GM19467 (cell line): ENCODE data around the gene RFX7.

Experiments used
- ATAC-seq: cut with Tn5 transposase; IDR thresholded peaks from one replicate; pipeline ENCODE4 v1.9.1; 2021; ENCODE audit warnings: mild to moderate bottlenecking, moderate library complexity; ENCODE audit not compliant: unreplicated experiment

The RFX7 gene

DNA sequence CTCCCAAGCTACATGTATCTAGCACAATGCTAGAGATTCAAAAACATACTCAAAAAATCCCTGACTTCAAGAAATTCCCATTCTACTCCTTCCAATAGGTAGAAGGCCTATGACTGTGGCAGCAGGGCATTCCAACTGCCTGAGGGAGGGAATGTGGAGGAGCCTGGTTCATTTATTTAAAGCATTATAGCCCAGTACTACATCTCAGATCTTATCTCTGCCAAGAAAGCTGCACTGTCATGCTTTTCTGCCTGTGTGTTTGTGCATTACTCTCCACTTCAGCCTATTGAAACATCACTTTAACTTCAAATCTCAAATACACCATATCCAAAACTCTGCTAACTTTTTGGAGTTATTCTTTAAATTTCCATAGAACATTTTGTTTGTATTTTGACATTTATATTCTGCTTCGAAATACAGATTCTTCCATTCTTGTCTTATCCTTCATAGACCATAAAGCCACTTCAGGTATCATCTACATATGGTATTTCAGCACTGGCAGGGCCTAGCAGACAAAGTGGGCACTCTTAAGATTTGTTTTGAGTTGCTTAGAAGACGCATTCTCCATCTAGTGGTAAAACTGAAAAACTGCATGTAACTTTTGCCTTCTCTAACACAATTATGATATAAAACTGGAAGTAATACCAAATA is 191.2 kb downstream of the RFX7 start:
- ATAC-seq = peak; percentile 81

DNA sequence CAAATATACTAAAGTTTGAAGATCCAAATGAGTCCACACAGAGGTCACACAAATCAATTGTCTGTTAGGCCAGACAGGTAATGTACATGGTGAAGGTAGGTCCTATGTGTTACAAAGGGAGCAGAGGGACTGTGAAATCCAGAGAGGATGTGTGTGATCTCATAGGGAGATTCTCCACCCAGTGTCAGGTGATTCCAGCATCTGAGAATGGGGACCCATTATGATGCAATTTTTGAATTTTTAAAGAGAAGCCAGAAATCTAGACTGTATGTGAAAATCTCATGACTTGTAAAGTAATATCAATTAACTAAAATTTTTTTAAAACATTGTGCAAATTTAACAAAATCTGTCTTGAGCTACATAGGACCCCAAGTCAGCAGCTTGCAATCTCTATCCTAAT is 192.0 kb downstream of the RFX7 start:
- no peak for ATAC-seq

DNA sequence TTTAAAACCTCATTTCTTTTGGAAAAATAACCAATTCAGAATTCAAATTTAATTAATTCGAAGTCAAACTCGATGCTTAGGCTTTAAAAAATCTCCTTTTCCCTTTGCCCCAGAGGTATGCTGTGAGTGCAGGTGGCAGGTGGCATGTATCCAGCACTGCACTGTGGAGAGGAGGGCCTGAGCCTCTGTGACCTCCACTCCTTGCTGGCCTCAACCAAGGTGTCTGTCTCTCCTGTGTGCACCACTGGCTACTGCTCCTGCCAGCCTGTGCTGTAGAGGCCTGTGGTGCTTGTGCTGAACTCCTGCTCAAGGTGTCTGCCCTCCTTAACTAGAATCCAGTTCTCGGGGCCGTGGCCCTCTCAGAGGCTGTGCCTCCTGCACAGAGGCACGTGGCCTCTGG is 194.1 kb downstream of the RFX7 start:
- no peak for ATAC-seq

- ATAC-seq = no peak
Observed at GRCh38 chr15:56047354-56047753, 196.3 kb downstream of the RFX7 start.

DNA sequence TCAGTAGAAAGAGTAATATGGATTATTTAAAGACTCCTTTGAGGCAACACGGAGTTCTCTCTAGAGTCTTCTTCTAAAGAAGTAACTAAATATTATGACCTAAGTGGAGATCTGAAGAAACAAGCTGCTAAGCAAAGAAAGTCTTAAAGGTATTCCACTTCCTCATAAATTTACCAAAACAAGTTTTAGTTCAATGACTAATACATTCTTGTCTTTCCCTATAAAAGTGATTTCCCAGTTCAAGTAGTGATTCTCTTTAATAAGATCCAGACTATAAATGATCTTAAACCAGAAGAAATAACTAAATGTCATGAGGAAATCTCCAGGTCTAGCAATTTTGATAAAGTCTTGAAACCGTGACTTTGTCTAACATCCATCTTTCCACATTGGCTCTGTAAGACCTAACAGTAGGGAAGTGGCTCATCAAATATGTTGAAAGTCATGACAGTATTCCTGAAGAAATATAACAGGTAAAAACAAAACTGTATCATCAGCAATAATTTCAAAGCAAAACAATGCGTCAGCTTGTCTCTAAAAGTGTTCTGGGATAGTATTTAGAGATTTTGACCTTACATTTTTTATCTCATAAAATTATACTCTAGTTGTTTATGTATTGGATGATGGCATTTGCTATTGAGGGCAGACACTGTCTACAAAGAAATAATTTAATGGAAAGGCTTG is 198.5 kb downstream of the RFX7 start:
- ATAC-seq = no peak

- no peak for ATAC-seq
Observed at GRCh38 chr15:56042982-56043980, 200.4 kb downstream of the RFX7 start.

- ATAC-seq = no peak
Observed at GRCh38 chr15:56042498-56042897, 201.2 kb downstream of the RFX7 start.

GRCh38 chr15:56042031-56042430 is 201.6 kb downstream of the RFX7 start:
- no peak for ATAC-seq

GRCh38 chr15:56040081-56041035 is 203.3 kb downstream of the RFX7 start:
- ATAC-seq = no peak

GRCh38 chr15:56038707-56039106 is 205.0 kb downstream of the RFX7 start:
- no peak for ATAC-seq

DNA sequence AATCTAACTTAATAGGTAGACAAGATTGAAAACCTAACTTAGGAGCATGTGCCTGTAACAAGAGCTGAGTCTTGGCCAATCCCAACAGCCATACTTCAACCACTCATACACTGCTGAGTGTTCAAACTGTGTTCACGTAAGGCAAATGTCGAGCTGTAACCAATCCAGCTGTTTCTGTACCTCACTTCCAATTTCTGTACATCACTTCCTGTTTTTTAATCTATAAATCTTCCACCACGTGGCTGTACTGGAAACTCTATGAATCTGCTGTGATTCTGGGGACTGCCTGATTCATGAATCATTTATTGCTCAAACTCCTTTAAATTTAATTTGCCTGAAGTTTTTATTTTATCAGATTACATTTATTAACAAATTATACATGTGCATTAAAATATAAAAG is 205.7 kb downstream of the RFX7 start:
- no peak for ATAC-seq
